H1 (cell line): ENCODE data around the gene CBLN1. TPM values are rescaled to one million over a fixed set of nuclear protein-coding genes. Genes with fewer than 3 reads are reported as not detected.

Experiments
- CTCF ChIA-PET: fragments of 300-600 bp; sonication (Branson Sonifier 250); formaldehyde crosslinking; loops from one replicate; lab custom pipeline; 2021; ENCODE audit not compliant: partially characterized antibody; lab: Charles Lee
- POLR2A ChIA-PET: fragments of 300-600 bp; sonication (Branson Sonifier 250); formaldehyde crosslinking; loops from one replicate; lab custom pipeline; 2021; ENCODE audit warnings: inconsistent platforms; ENCODE audit not compliant: partially characterized antibody; lab: Charles Lee
- DNase-seq, 2 experiments: peaks; one replicate each; pipeline versions ENCODE4 v3.0.0 to v3.0.0-alpha.2; 2010 to 2022; ENCODE audit warnings: low spot score in 2 of 2, low read depth in 1 of 2, mixed read lengths in 1 of 2
- FAIRE-seq: peaks from 2 replicates; lab custom pipeline; 2011; peaks lifted over from hg19 to GRCh38; lab: Jason Lieb, UNC
- H2AFZ ChIP-seq: 2 replicates; pipeline ENCODE4 v1.8.1; 2012; ENCODE audit warnings: low read length, inconsistent platforms
- H2AK5ac ChIP-seq: 2 replicates; pipeline ENCODE4 v1.6.1; 2013; ENCODE audit warnings: low read depth, low read length
- H2BK120ac ChIP-seq: replicated peaks from 2 replicates; pipeline ENCODE3; 2013; ENCODE audit warnings: low read depth, low read length, inconsistent platforms
- H2BK12ac ChIP-seq: 2 replicates; pipeline ENCODE4 v1.6.1; 2013; ENCODE audit warnings: low read depth, low read length
- H2BK15ac ChIP-seq: 2 replicates; pipeline ENCODE4 v1.6.1; 2013; ENCODE audit warnings: low read length
- H2BK20ac ChIP-seq: 2 replicates; pipeline ENCODE4 v1.6.1; 2013; ENCODE audit warnings: low read length
- H2BK5ac ChIP-seq: 2 replicates; pipeline ENCODE4 v1.6.1; 2013; ENCODE audit warnings: low read depth, low read length
- H3K14ac ChIP-seq: 2 replicates; pipeline ENCODE4 v1.6.1; 2013; ENCODE audit warnings: inconsistent platforms; ENCODE audit not compliant: insufficient read length
- H3K18ac ChIP-seq: 2 replicates; pipeline ENCODE4 v1.6.1; 2013; ENCODE audit warnings: low read length; ENCODE audit errors: extremely low read depth
- H3K23ac ChIP-seq: 2 replicates; pipeline ENCODE4 v1.6.1; 2013; ENCODE audit warnings: inconsistent platforms; ENCODE audit not compliant: insufficient read length
- H3K23me2 ChIP-seq: 2 replicates; pipeline ENCODE4 v1.6.1; 2013; ENCODE audit warnings: low read depth, low read length
- H3K27ac ChIP-seq: 2 replicates; pipeline ENCODE4 v1.6.1; 2011; ENCODE audit warnings: low read depth, low read length, inconsistent platforms
- H3K27me3 ChIP-seq, 4 experiments: replicated peaks in 1 of 4; 1 replicate in 1 of 4; 2 replicates in 3 of 4; pipeline versions ENCODE4 v1.6.1 to v1.8.1; 2011 to 2013; ENCODE audit warnings: low read length in 3 of 4, mild to moderate bottlenecking in 3 of 4, inconsistent platforms in 2 of 4, mixed read lengths in 2 of 4, moderate library complexity in 1 of 4; ENCODE audit not compliant: control insufficient read depth in 3 of 4, insufficient read depth in 3 of 4; ENCODE audit errors: extremely low read depth in 1 of 4
- H3K36me3 ChIP-seq, 4 experiments: 2 replicates each; pipeline versions ENCODE4 v1.6.1 to v1.8.1; 2011 to 2013; ENCODE audit warnings: mild to moderate bottlenecking in 4 of 4, low read length in 3 of 4, moderate library complexity in 2 of 4, control low read depth in 1 of 4, inconsistent platforms in 1 of 4; ENCODE audit not compliant: insufficient read depth in 4 of 4, control insufficient read depth in 2 of 4
- H3K4ac ChIP-seq: replicated peaks from 2 replicates; pipeline ENCODE3; 2013; ENCODE audit warnings: low read length, low read depth, mixed read lengths, inconsistent platforms; ENCODE audit not compliant: insufficient read length
- H3K4me1 ChIP-seq, 4 experiments: replicated peaks in 1 of 4; 1 replicate in 1 of 4; 2 replicates in 3 of 4; pipeline versions ENCODE4 v1.6.1 to v1.8.1; 2011 to 2013; ENCODE audit warnings: low read length in 3 of 4, inconsistent platforms in 2 of 4, mixed read lengths in 1 of 4; ENCODE audit not compliant: insufficient read depth in 4 of 4, control insufficient read depth in 3 of 4
- H3K4me2 ChIP-seq, 2 experiments: 2 replicates each; pipeline versions ENCODE4 v1.6.1 to v1.8.1; 2011 to 2013; ENCODE audit warnings: low read depth in 2 of 2, low read length in 2 of 2, control low read depth in 1 of 2, inconsistent platforms in 1 of 2, mild to moderate bottlenecking in 1 of 2; ENCODE audit not compliant: insufficient read depth in 1 of 2
- H3K4me3 ChIP-seq, 4 experiments: fragments of 200-600, 300-600 bp in 1 of 4; sonication (generic), shearing (Covaris generic), sonication (Bioruptor Twin) in 1 of 4; 2 replicates each; pipeline versions ENCODE4 v1.5.1 to v1.8.1; 2011 to 2016; ENCODE audit warnings: low read length in 4 of 4, low read depth in 3 of 4, control low read depth in 2 of 4, inconsistent platforms in 2 of 4, mild to moderate bottlenecking in 2 of 4, mixed read lengths in 1 of 4, moderate library complexity in 1 of 4; ENCODE audit not compliant: insufficient read depth in 2 of 4; ENCODE audit errors: extremely low read depth in 1 of 4
- H3K56ac ChIP-seq: replicated peaks from 2 replicates; pipeline ENCODE3; 2013; ENCODE audit warnings: low read depth, mild to moderate bottlenecking, mixed read lengths, low read length, inconsistent platforms; ENCODE audit not compliant: insufficient read length
- H3K79me1 ChIP-seq: 2 replicates; pipeline ENCODE4 v1.6.1; 2013; ENCODE audit warnings: low read depth, low read length, control low read depth
- H3K79me2 ChIP-seq, 2 experiments: 2 replicates each; pipeline versions ENCODE4 v1.6.1 to v1.8.1; 2012 to 2013; ENCODE audit warnings: low read length in 2 of 2, mild to moderate bottlenecking in 2 of 2, inconsistent platforms in 1 of 2; ENCODE audit not compliant: insufficient read depth in 2 of 2, control insufficient read depth in 1 of 2
- H3K9ac ChIP-seq, 4 experiments: replicated peaks in 1 of 4; 1 replicate in 1 of 4; 2 replicates in 3 of 4; pipeline versions ENCODE4 v1.6.1 to v1.8.1; 2011 to 2013; ENCODE audit warnings: low read depth in 3 of 4, low read length in 3 of 4, control low read depth in 2 of 4, mild to moderate bottlenecking in 2 of 4, moderate library complexity in 2 of 4, inconsistent platforms in 1 of 4; ENCODE audit errors: extremely low read depth in 1 of 4
- H3K9me3 ChIP-seq, 2 experiments: 2 replicates each; pipeline versions ENCODE4 v1.6.1 to v1.8.1; 2012 to 2013; ENCODE audit warnings: mild to moderate bottlenecking in 2 of 2, moderate library complexity in 2 of 2, control low read depth in 1 of 2, inconsistent platforms in 1 of 2, low read depth in 1 of 2, low read length in 1 of 2, mixed read lengths in 1 of 2; ENCODE audit not compliant: insufficient read depth in 2 of 2
- H4K20me1 ChIP-seq, 2 experiments: replicated peaks in 1 of 2; 2 replicates each; pipeline versions ENCODE3 to v1.8.1; 2011 to 2013; ENCODE audit warnings: inconsistent platforms in 2 of 2, low read length in 2 of 2, mild to moderate bottlenecking in 1 of 2; ENCODE audit not compliant: insufficient read depth in 2 of 2, control insufficient read depth in 1 of 2
- H4K5ac ChIP-seq: 2 replicates; pipeline ENCODE4 v1.6.1; 2013; ENCODE audit warnings: low read length, low read depth, mixed read lengths, inconsistent platforms; ENCODE audit not compliant: insufficient read length
- H4K8ac ChIP-seq: 2 replicates; pipeline ENCODE4 v1.8.0; 2013; ENCODE audit warnings: mild to moderate bottlenecking, moderate library complexity, low read length, inconsistent platforms; ENCODE audit not compliant: insufficient read depth; ENCODE audit errors: extremely low read depth
- H4K91ac ChIP-seq: replicated peaks from 2 replicates; pipeline ENCODE3; 2013; ENCODE audit warnings: low read length, mixed read lengths, inconsistent platforms; ENCODE audit not compliant: insufficient read length
- CBX8 ChIP-seq: fragments of 300-800, 300-1000 bp; sonication (generic); IDR thresholded peaks from 2 replicates; pipeline ENCODE4 v1.7.1; 2016; ENCODE audit warnings: low read depth, low read length, borderline replicate concordance
- KDM4A ChIP-seq: IDR thresholded peaks from one replicate; pipeline ENCODE4 v1.7.1; 2012; ENCODE audit warnings: low read depth, mild to moderate bottlenecking, moderate library complexity, low read length, inconsistent platforms; ENCODE audit not compliant: severe bottlenecking
- TAF1 ChIP-seq: IDR thresholded peaks from 2 replicates; pipeline ENCODE4 v1.6.1; 2011; ENCODE audit warnings: mild to moderate bottlenecking, low read depth, low read length
- WGBS, 2 experiments: shearing (Covaris generic) in 1 of 2; methylation state at CpG; one replicate each; pipeline versions ENCODE4 v1.1.6 to v1.1.7; 2013 to 2015; ENCODE audit warnings: low lambda C conversion rate in 2 of 2, mixed read lengths in 2 of 2, inconsistent platforms in 1 of 2, low coverage in 1 of 2, missing lambda C conversion rate in 1 of 2; ENCODE audit not compliant: insufficient replicate concordance in 2 of 2, insufficient coverage in 1 of 2, insufficient read length in 1 of 2; ENCODE audit errors: extremely low coverage in 1 of 2, missing lambda C conversion rate in 1 of 2; 5-methylcytosine and 5-hydroxymethylcytosine counted together
- long read RNA-seq, 2 experiments: library from RNA in 1 of 2; library from capped mRNA in 1 of 2; stranded (forward); transcript quantifications; one replicate each; pipeline ENCODE4 v2.0.0, GENCODE V29; 2021; ENCODE audit warnings: inconsistent platforms in 1 of 2
- polyA minus RNA-seq, 3 experiments: library from RNA; depleted of rRNA, polyadenylated mRNA; stranded (reverse); fragments of >200 nt; gene quantifications; 1 replicate in 2 of 3; 2 replicates in 1 of 3; pipeline ENCODE4 v1.2.3, GENCODE V29; 2011
- polyA plus RNA-seq, 7 experiments: library from polyadenylated mRNA; depleted of rRNA in 3 of 7; stranded (reverse) in 5 of 7; unstranded in 2 of 7; fragments of >200 nt in 5 of 7; fragments of 200-250 nt in 2 of 7; gene quantifications; 1 replicate in 5 of 7; 2 replicates in 1 of 7; 4 replicates in 1 of 7; pipeline versions ENCODE4 v1.2.1 to v1.2.3, GENCODE V29; 2011 to 2013; ENCODE audit warnings: missing spikeins in 2 of 7, mixed read lengths in 2 of 7
- total RNA-seq: library from RNA; stranded (reverse); fragmentation: NEBNext Ultra II Directional; extraction: Animal tissue kit (Norgen Biotek cat#: 25700); gene quantifications from 2 replicates; pipeline ENCODE4 v1.2.1, GENCODE V29; 2021

Gene CBLN1
- total RNA-seq (6.3 and 7.1 TPM in 2 replicates), polyA plus RNA-seq (2011; rRNA removed) (0.97 and 1.8 TPM in 2 replicates), polyA minus RNA-seq (2011; rRNA and poly(A)+ RNA removed) (0.46 and 2.6 TPM in 2 replicates)
- polyA plus RNA-seq (2011; cell fraction: cytosol; rRNA removed), result 1.6 TPM
- 1.0 TPM for polyA plus RNA-seq (2011; cell fraction: nucleus; rRNA removed)
- 2.2 to 6.7 TPM (median 4.0 TPM) in 4 replicates for polyA plus RNA-seq (2012, experiment 1 of 2)
- 3.4 TPM for polyA plus RNA-seq (2012, experiment 2 of 2)
- 4.3 TPM for polyA plus RNA-seq (2013, experiment 1 of 2)
- 5.2 TPM for polyA plus RNA-seq (2013, experiment 2 of 2)
- 3.4 TPM for polyA minus RNA-seq (2011; cell fraction: cytosol; rRNA and poly(A)+ RNA removed)
- 1.3 TPM for polyA minus RNA-seq (2011; cell fraction: nucleus; rRNA and poly(A)+ RNA removed)
- long read RNA-seq, experiment 1, partial matches to known transcripts, result 0 of 5 reads
- long read RNA-seq, experiment 1, other reads (novel, unspliced or antisense), result 1 of 5 reads
- long read RNA-seq, experiment 2, partial matches to known transcripts, result 1 of 1 reads
- long read RNA-seq, experiment 2, other reads (novel, unspliced or antisense), result 0 of 1 reads

DNA sequence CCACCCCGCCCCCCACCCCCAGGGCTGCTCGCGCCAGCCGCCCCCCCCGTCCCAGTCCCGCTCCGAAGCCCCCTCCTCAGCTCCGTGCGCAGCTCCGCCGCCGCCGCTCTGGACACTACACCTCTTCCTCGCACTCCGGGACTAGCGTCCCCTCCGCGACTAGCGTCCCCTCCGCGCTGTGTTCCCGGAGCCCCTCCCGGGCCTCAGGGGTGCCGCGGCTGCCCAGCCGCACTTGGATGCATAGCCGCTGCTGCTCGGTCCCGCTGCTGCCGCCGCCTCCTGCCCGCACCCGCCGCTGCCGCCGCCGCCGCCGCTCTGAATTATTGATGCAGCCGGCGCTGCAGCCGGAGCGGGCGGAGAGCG, at the start of gene CBLN1:
Gene CBLN1, minus strand, starts transcription at position 359 of the 363 bp plus-strand sequence. CDS start 373 bp downstream, outside the sequence.
- TF ChIP-seq KDM4A (peak; percentile 66), CBX8 (no peak), TAF1 (0 out of 2 replicates have a peak, but pooled peaks have one; percentile 6)
- peak within 1 kb of the TSS; percentile 95 to 98 for H3K4me2 ChIP-seq
- no peak for FAIRE-seq
- peaks cover 62 to 81% (median 77%) of the 10 kb centered on the region in 4 experiments for H3K27me3 ChIP-seq
- WGBS, 2 experiments, result 2% methylated on average over 20 of the region's 45 CpGs; no CpG with 5 or more reads in 1 of the 2 experiments
- H3K36me3 ChIP-seq, result no peaks in the 10 kb centered on the region
- H2BK5ac ChIP-seq, result no peak within 1 kb of the TSS
- H3K9me3 ChIP-seq, result no peaks in the 10 kb centered on the region
- peaks cover 9 to 32% of the 10 kb centered on the region in 2 experiments for H4K20me1 ChIP-seq
- H3K18ac ChIP-seq, result peak within 1 kb of the TSS; percentile 48
- H3K4ac ChIP-seq, result no peak within 1 kb of the TSS
- H2AFZ ChIP-seq, result no peak within 1 kb of the TSS
- H3K56ac ChIP-seq, result no peak within 1 kb of the TSS
- POLR2A ChIA-PET, result interaction anchor here (0.6 kb wide), 1 partner anchor 602 kb away, joined by 3 read pairs; no protein-coding TSS in a partner anchor
- peaks cover 22% of the 10 kb centered on the region for H3K23me2 ChIP-seq
- H3K14ac ChIP-seq, result no peak within 1 kb of the TSS
- H2BK20ac ChIP-seq, result no peak within 1 kb of the TSS
- no peak for DNase-seq
- peak within 1 kb of the TSS; percentile 95; the same call in 1 of the 2 replicates for H2BK15ac ChIP-seq
- no peak within 1 kb of the TSS for H3K27ac ChIP-seq
- CTCF ChIA-PET, result interaction anchor here (1.4 kb wide), 1 partner anchor 222 kb away, joined by 3 read pairs; no protein-coding TSS in a partner anchor
- H2AK5ac ChIP-seq, result no peak within 1 kb of the TSS
- peak within 1 kb of the TSS; percentile 95; the same call in 1 of the 2 replicates for H4K8ac ChIP-seq
- no peaks in the 10 kb centered on the region for H3K79me2 ChIP-seq
- no peak within 1 kb of the TSS for H2BK120ac ChIP-seq
- no peak within 1 kb of the TSS for H4K5ac ChIP-seq
- H3K79me1 ChIP-seq, result no peaks in the 10 kb centered on the region
- no peak within 1 kb of the TSS for H3K23ac ChIP-seq
- H4K91ac ChIP-seq, result no peak within 1 kb of the TSS
- H3K4me3 ChIP-seq, result peak within 1 kb of the TSS; percentile 51 to 71 (median 64)
- H3K9ac ChIP-seq, result peak within 1 kb of the TSS; percentile 20 to 69 (median 40); a peak in 4 of 7 replicates
- no peak within 1 kb of the TSS; the same call in 1 of the 2 replicates for H2BK12ac ChIP-seq
- H3K4me1 ChIP-seq, result peaks cover 0 to 28% (median 20%) of the 10 kb centered on the region in 4 experiments; a peak in 6 of 7 replicates
